Right lobe of liver (tissue), 6 donors: Measurements from ENCODE around the gene PRKCZ. TPM values are rescaled to one million over a fixed set of nuclear protein-coding genes. Genes with fewer than 3 reads are reported as not detected.

Experiments
- ATAC-seq, 4 donors: fragments of 200-7000 bp; cut with Tn5 transposase; one replicate each; pipeline ENCODE4 v1.9.1; 2020; ENCODE audit warnings: mild to moderate bottlenecking in 4 of 4, moderate library complexity in 4 of 4
- DNase-seq, 3 donors: peaks; one replicate each; pipeline ENCODE4 v3.0.0-alpha.2; 2020
- H3K27ac ChIP-seq, 3 donors: fragments of 200-600 bp; one replicate each; pipeline ENCODE4 v1.8.0; 2022
- H3K27me3 ChIP-seq, 2 donors: fragments of 200-600 bp; one replicate each; pipeline ENCODE4 v1.8.0; 2022
- H3K36me3 ChIP-seq, 4 donors: fragments of 200-600 bp; sonication (generic) in 1 of 4; one replicate each; pipeline versions ENCODE4 v1.5.1 to v1.8.0; 2017 to 2022; ENCODE audit warnings: control low read depth in 1 of 4
- H3K4me1 ChIP-seq, 4 donors: fragments of 200-600 bp; sonication (generic) in 1 of 4; one replicate each; pipeline versions ENCODE4 v1.5.1 to v1.8.0; 2017 to 2022; ENCODE audit warnings: control low read depth in 1 of 4
- H3K4me3 ChIP-seq, 3 donors: fragments of 200-600 bp; one replicate each; pipeline ENCODE4 v1.8.0; 2022
- H3K9me3 ChIP-seq, 4 donors: fragments of 200-600 bp; sonication (generic) in 1 of 4; one replicate each; pipeline versions ENCODE4 v1.5.1 to v1.8.0; 2017 to 2022; ENCODE audit warnings: control low read depth in 1 of 4
- CTCF ChIP-seq, 4 donors: fragments of 200-600 bp in 3 of 4; fragments of 450-650 bp in 1 of 4; IDR thresholded peaks; one replicate each; pipeline versions ENCODE4 v1.5.1 to v1.8.0; 2016 to 2022; ENCODE audit warnings: antibody characterized with exemption in 4 of 4, mild to moderate bottlenecking in 2 of 4
- POLR2A ChIP-seq: fragments of 450-650 bp; IDR thresholded peaks from one replicate; pipeline ENCODE4 v1.6.1; 2017; ENCODE audit warnings: antibody characterized with exemption, mild to moderate bottlenecking
- WGBS: methylation state at CpG from one replicate; pipeline ENCODE4 v1.1.6; 2018; ENCODE audit warnings: low coverage, low lambda C conversion rate; ENCODE audit not compliant: insufficient coverage; ENCODE audit errors: missing lambda C conversion rate; 5-methylcytosine and 5-hydroxymethylcytosine counted together
- intact Hi-C, 2 donors: fragments of 100-400 bp; cut with DNase I; formaldehyde crosslinking; loops; one replicate each; pipeline versions ENCODE4 v1.11.2 to v1.14.1; 2022
- total RNA-seq, 6 experiments: library from RNA; depleted of rRNA in 2 of 6; stranded (reverse); fragments of >200 nt in 2 of 6; fragmentation: NEBNext Ultra II Directional in 3 of 6; extraction: Animal tissue kit (Norgen Biotek cat#: 25700) in 3 of 6; gene quantifications; one replicate each; pipeline versions ENCODE4 v1.1.0 to v1.2.4, GENCODE V29; 2016 to 2023
- donor health status: DM: no; HTN: yes; CAD: no.
- donor health status: DM: no; HTN: no; CAD: no.
- donor health status: DM: no; HTN: no; CAD: no.
- donor health status: DM: no; HTN: yes; CAD: no.
- donor health status: DM: no; HTN: yes; CAD: no.

PRKCZ gene
- total RNA-seq, 6 experiments from 2014 or later, result 10.3 to 20.1 (median 15.8) TPM

GRCh38 chr1:2023187-2023586 lies 27.0 kb upstream of the PRKCZ start:
- Histone ChIP-seq H3K9me3 (no peaks in the 10 kb centered on the region), H3K4me1 (peaks cover 0 to 6% (median 0%) of the 10 kb centered on the region in 4 donors), H3K4me3 (no peak overlapping the region), H3K36me3 (no peaks in the 10 kb centered on the region), H3K27ac (no peak overlapping the region), H3K27me3 (peaks cover 0 to 9% of the 10 kb centered on the region in 2 donors)
- TF ChIP-seq CTCF (IDR thresholded peaks at IDR 0.05) (no peak), POLR2A (no peak)
- ATAC-seq (no peak), DNase-seq (no peak)
- intact Hi-C loops, result loop anchor here in 1 of 2 donors (10.0 kb wide), 1 partner anchor 58 kb away; no protein-coding TSS in a partner anchor
- 100% methylated on average over 1 of the region's 9 CpGs for WGBS

- H3K36me3 ChIP-seq, result no peaks in the 10 kb centered on the region
- TF ChIP-seq CTCF (IDR thresholded peaks at IDR 0.05) (no peak), POLR2A (no peak)
- DNase-seq (no peak), ATAC-seq (no peak)
- intact Hi-C loops, result loop anchor here in 1 of 2 donors (10.0 kb wide), 1 partner anchor 60 kb away; no protein-coding TSS in a partner anchor
- WGBS, result 50% methylated on average over 1 of the region's 10 CpGs
- no peaks in the 10 kb centered on the region for H3K9me3 ChIP-seq
- H3K27me3 ChIP-seq, result peaks cover 0 to 9% of the 10 kb centered on the region in 2 donors
- peaks cover 0 to 5% (median 0%) of the 10 kb centered on the region in 4 donors for H3K4me1 ChIP-seq
- no peak overlapping the region for H3K27ac ChIP-seq
- no peak overlapping the region for H3K4me3 ChIP-seq
Measured at GRCh38 chr1:2024451-2024850, 25.8 kb upstream of the PRKCZ start.

- H3K27ac ChIP-seq, result peak overlapping the region in 2 of 3 donors; percentile 29 to 51
Measured at GRCh38 chr1:2024887-2025286, 25.3 kb upstream of the PRKCZ start.

GRCh38 chr1:2025491-2025981 lies 24.7 kb upstream of the PRKCZ start:
- intact Hi-C loops, result loop anchor here in 1 of 2 donors (10.0 kb wide), 1 partner anchor 61 kb away; no protein-coding TSS in a partner anchor
- Histone ChIP-seq H3K27ac (peak overlapping the region in 2 of 3 donors; percentile 29 to 51), H3K9me3 (no peaks in the 10 kb centered on the region), H3K36me3 (no peaks in the 10 kb centered on the region), H3K4me1 (no peaks in the 10 kb centered on the region), H3K4me3 (no peak overlapping the region), H3K27me3 (no peaks in the 10 kb centered on the region)
- peak in 1 of 3 donors; percentile 55 for DNase-seq
- no peak for TF ChIP-seq CTCF (IDR thresholded peaks at IDR 0.05)
- ATAC-seq, result peak; percentile 62 to 84 (median 68)
- 53% methylated on average over 10 of the region's 39 CpGs for WGBS

More at GRCh38 chr1:2024887-2025286, 25.3 kb upstream of the PRKCZ start:
- Histone ChIP-seq H3K36me3 (no peaks in the 10 kb centered on the region), H3K27me3 (peaks cover 0 to 5% of the 10 kb centered on the region in 2 donors), H3K4me1 (peaks cover 0 to under 1% (median 0%) of the 10 kb centered on the region in 4 donors), H3K9me3 (no peaks in the 10 kb centered on the region), H3K4me3 (no peak overlapping the region)
- TF ChIP-seq CTCF (IDR thresholded peaks at IDR 0.05), result no peak
- TF ChIP-seq POLR2A, result no peak
- DNase-seq, result no peak
- no peak for ATAC-seq
- intact Hi-C loops, result loop anchor here in 1 of 2 donors (10.0 kb wide), 1 partner anchor 60 kb away; no protein-coding TSS in a partner anchor
- WGBS, result 40% methylated on average over 1 of the region's 18 CpGs
